Thyroid gland (tissue), 4 donors: ENCODE results near the gene CD40. TPM values are rescaled to one million over a fixed set of nuclear protein-coding genes. Genes with fewer than 3 reads are reported as not detected.

Source experiments
- DNase-seq, 2 donors: peaks; one replicate each; pipeline ENCODE4 v3.0.0-alpha.2; 2019
- H3K27ac ChIP-seq, 3 donors: fragments of 200-600 bp; sonication (generic); 1 replicate in 2 of 3; 2 replicates in 1 of 3; pipeline ENCODE4 v1.5.1; 2016 to 2019; ENCODE audit warnings: mild to moderate bottlenecking in 1 of 3, moderate library complexity in 1 of 3
- H3K27me3 ChIP-seq: fragments of 200-600 bp; sonication (generic); one replicate; pipeline ENCODE4 v1.5.1; 2019
- H3K36me3 ChIP-seq, 2 donors: fragments of 200-600 bp; sonication (generic); one replicate each; pipeline ENCODE4 v1.5.1; 2016 to 2019
- H3K4me1 ChIP-seq, 2 donors: fragments of 200-600 bp; sonication (generic); one replicate each; pipeline ENCODE4 v1.5.1; 2017 to 2019
- H3K4me3 ChIP-seq, 3 donors: fragments of 200-600 bp; sonication (generic); replicated peaks in 1 of 3; 1 replicate in 2 of 3; 2 replicates in 1 of 3; pipeline ENCODE4 v1.5.1; 2016; ENCODE audit warnings: mild to moderate bottlenecking in 1 of 3
- H3K9me3 ChIP-seq: fragments of 200-600 bp; sonication (generic); one replicate; pipeline ENCODE4 v1.5.1; 2017
- CTCF ChIP-seq, 6 experiments: fragments of 200-600 bp in 3 of 6; fragments of 450-650 bp in 3 of 6; sonication (generic) in 3 of 6; IDR thresholded peaks; one replicate each; pipeline ENCODE4 v1.5.1; 2016 to 2019; ENCODE audit warnings: antibody characterized with exemption in 6 of 6, mild to moderate bottlenecking in 2 of 6, inconsistent platforms in 1 of 6, moderate library complexity in 1 of 6
- POLR2A ChIP-seq, 2 donors: fragments of 450-650 bp; IDR thresholded peaks; one replicate each; pipeline ENCODE4 v1.6.1; 2017; ENCODE audit warnings: antibody characterized with exemption in 2 of 2, mild to moderate bottlenecking in 2 of 2, moderate library complexity in 1 of 2
- WGBS, 2 donors: methylation state at CpG; one replicate each; pipeline ENCODE4 v1.1.5; 2017; 5-methylcytosine and 5-hydroxymethylcytosine counted together
- intact Hi-C: fragments of 100-400 bp; cut with DNase I; formaldehyde crosslinking; loops from one replicate; pipeline ENCODE4 v1.15.1; 2023
- total RNA-seq, 4 donors: library from RNA; depleted of rRNA; stranded (reverse); fragments of >200 nt; gene quantifications; one replicate each; pipeline ENCODE4 v1.2.3, GENCODE V29; 2016

CD40 gene
- total RNA-seq, 4 donors from 2014 or later: 13.0 to 15.9 (median 15.0) TPM

GRCh38 chr20:46169245-46170171 is 51.4 kb downstream of the CD40 start:
- 65 to 73% methylated on average over 12 to 13 of the region's 13 CpGs for WGBS, 2 donors
- H3K9me3 ChIP-seq: no peaks in the 10 kb centered on the region
- no peaks in the 10 kb centered on the region for H3K4me1 ChIP-seq
- no peaks in the 10 kb centered on the region for H3K36me3 ChIP-seq
- DNase-seq: no peak
- H3K27ac ChIP-seq: no peak overlapping the region
- no peak overlapping the region for H3K4me3 ChIP-seq
- TF ChIP-seq POLR2A (IDR thresholded peaks at IDR 0.05): no peak
- TF ChIP-seq CTCF (IDR thresholded peaks at IDR 0.05): no peak
- intact Hi-C loops: no loop called here
- H3K27me3 ChIP-seq: peaks cover 9% of the 10 kb centered on the region

- H3K27me3 ChIP-seq: peaks cover 9% of the 10 kb centered on the region
- H3K36me3 ChIP-seq: no peaks in the 10 kb centered on the region
- intact Hi-C loops: no loop called here
- DNase-seq: no peak
- WGBS, 2 donors: 74 to 78% methylated on average over 2 of the region's 2 CpGs
- H3K4me1 ChIP-seq: no peaks in the 10 kb centered on the region
- no peak overlapping the region for H3K27ac ChIP-seq
- no peaks in the 10 kb centered on the region for H3K9me3 ChIP-seq
- no peak overlapping the region for H3K4me3 ChIP-seq
- TF ChIP-seq CTCF (IDR thresholded peaks at IDR 0.05): no peak
These were observed 53.4 kb downstream of the CD40 start for GRCh38 chr20:46171476-46171875.

- no peak overlapping the region for H3K27ac ChIP-seq
- H3K9me3 ChIP-seq: no peaks in the 10 kb centered on the region
- H3K4me3 ChIP-seq: no peak overlapping the region
- DNase-seq: no peak
- no peaks in the 10 kb centered on the region for H3K36me3 ChIP-seq
- TF ChIP-seq CTCF (IDR thresholded peaks at IDR 0.05) (no peak), POLR2A (IDR thresholded peaks at IDR 0.05) (no peak)
- intact Hi-C loops: loop anchor here (2.0 kb wide), 1 partner anchor 39 kb away; no protein-coding TSS in a partner anchor
- 77 to 78% methylated on average over 5 of the region's 5 CpGs for WGBS, 2 donors
- peaks cover 9% of the 10 kb centered on the region for H3K27me3 ChIP-seq
- peaks cover 0 to 1% of the 10 kb centered on the region in 2 donors for H3K4me1 ChIP-seq
These were observed 53.8 kb downstream of the CD40 start for GRCh38 chr20:46171909-46172308.

- no peak overlapping the region for H3K4me3 ChIP-seq
- H3K27ac ChIP-seq: no peak overlapping the region
- DNase-seq: no peak
- no peaks in the 10 kb centered on the region for H3K36me3 ChIP-seq
- intact Hi-C loops: loop anchor here (2.0 kb wide), 1 partner anchor 40 kb away; no protein-coding TSS in a partner anchor
- TF ChIP-seq CTCF (IDR thresholded peaks at IDR 0.05) (no peak), POLR2A (IDR thresholded peaks at IDR 0.05) (no peak)
- 52 to 53% methylated on average over 6 of the region's 6 CpGs for WGBS, 2 donors
- no peaks in the 10 kb centered on the region for H3K9me3 ChIP-seq
- H3K4me1 ChIP-seq: peaks cover 0 to 3% of the 10 kb centered on the region in 2 donors
- peaks cover 9% of the 10 kb centered on the region for H3K27me3 ChIP-seq
These were observed 54.3 kb downstream of the CD40 start for GRCh38 chr20:46172455-46172854.

- no peak overlapping the region for H3K27ac ChIP-seq
- TF ChIP-seq POLR2A (IDR thresholded peaks at IDR 0.05): no peak
- no peak for TF ChIP-seq CTCF (IDR thresholded peaks at IDR 0.05)
- H3K9me3 ChIP-seq: no peaks in the 10 kb centered on the region
- H3K27me3 ChIP-seq: peaks cover 9% of the 10 kb centered on the region
- no peaks in the 10 kb centered on the region for H3K36me3 ChIP-seq
- no peak for DNase-seq
- WGBS, 2 donors: 72 to 86% methylated on average over 3 of the region's 3 CpGs
- peaks cover 0 to 3% of the 10 kb centered on the region in 2 donors for H3K4me1 ChIP-seq
- no peak overlapping the region for H3K4me3 ChIP-seq
- intact Hi-C loops: loop anchor here (2.0 kb wide), 1 partner anchor 40 kb away; no protein-coding TSS in a partner anchor
These were observed 54.9 kb downstream of the CD40 start for GRCh38 chr20:46172961-46173536.
